Neural cell (in vitro differentiated cells): ENCODE results near the gene CD247. TPM values are rescaled to one million over a fixed set of nuclear protein-coding genes. Genes with fewer than 3 reads are reported as not detected.

Experiments
- H2AFZ ChIP-seq: fragments of 200-600, 300-800 bp; sonication (generic), shearing (Covaris generic); 2 replicates; pipeline ENCODE4 v1.6.0; 2014; ENCODE audit warnings: low read depth, mild to moderate bottlenecking, antibody characterized with exemption, low read length, moderate library complexity
- H3F3A ChIP-seq: fragments of 200-600 bp; shearing (Covaris generic); 2 replicates; pipeline ENCODE4 v1.6.1; 2016; ENCODE audit warnings: mild to moderate bottlenecking, moderate library complexity, mixed read lengths, antibody characterized with exemption, low read length; ENCODE audit not compliant: insufficient read depth, poor library complexity, severe bottlenecking
- H3K27ac ChIP-seq: fragments of 200-600, 300-800 bp; sonication (generic), shearing (Covaris generic); 2 replicates; pipeline ENCODE4 v1.5.1; 2014; ENCODE audit warnings: mild to moderate bottlenecking, low read length, moderate library complexity
- H3K27me3 ChIP-seq: fragments of 300-800, 200-600 bp; sonication (generic), shearing (Covaris generic); 2 replicates; pipeline ENCODE4 v1.6.0; 2014; ENCODE audit warnings: mild to moderate bottlenecking, low read depth, low read length, moderate library complexity; ENCODE audit not compliant: insufficient read depth
- H3K36me3 ChIP-seq: fragments of 300-800, 200-600 bp; sonication (generic), shearing (Covaris generic); 2 replicates; pipeline ENCODE4 v1.5.1; 2014; ENCODE audit warnings: mild to moderate bottlenecking, antibody characterized with exemption, low read length, moderate library complexity; ENCODE audit not compliant: insufficient read depth
- H3K4me2 ChIP-seq: fragments of 300-800, 200-600 bp; sonication (generic), shearing (Covaris generic); 2 replicates; pipeline ENCODE4 v1.6.0; 2014; ENCODE audit warnings: mild to moderate bottlenecking, low read length
- H3K4me3 ChIP-seq: fragments of 300-800, 200-600 bp; sonication (generic), shearing (Covaris generic); 2 replicates; pipeline ENCODE4 v1.5.1; 2014; ENCODE audit warnings: mild to moderate bottlenecking, low read length, moderate library complexity
- H3K79me2 ChIP-seq: fragments of 200-600 bp; shearing (Covaris generic); replicated peaks from 2 replicates; pipeline ENCODE4 v1.6.0; 2014; ENCODE audit warnings: mild to moderate bottlenecking, low read length, moderate library complexity; ENCODE audit not compliant: insufficient read depth
- H3K9ac ChIP-seq: fragments of 300-800, 200-600 bp; sonication (generic), shearing (Covaris generic); 2 replicates; pipeline ENCODE4 v1.6.1; 2016; ENCODE audit warnings: mild to moderate bottlenecking, low read length, mixed read lengths
- H3K9me2 ChIP-seq: fragments of 200-600 bp; shearing (Covaris generic); 2 replicates; pipeline ENCODE4 v1.6.1; 2016; ENCODE audit warnings: mild to moderate bottlenecking, low read length, mixed read lengths; ENCODE audit not compliant: insufficient read depth
- H3K9me3 ChIP-seq: fragments of 200-600, 300-800 bp; sonication (generic), shearing (Covaris generic); 2 replicates; pipeline ENCODE4 v1.6.1; 2016; ENCODE audit warnings: mild to moderate bottlenecking, mixed run types, low read length, moderate library complexity, mixed read lengths
- H4K20me1 ChIP-seq: fragments of 200-600 bp; shearing (Covaris generic); 2 replicates; pipeline ENCODE4 v1.6.1; 2016; ENCODE audit warnings: mild to moderate bottlenecking, mixed run types; ENCODE audit not compliant: insufficient read depth
- EP300 ChIP-seq: fragments of 450-650 bp; conservative IDR thresholded peaks from 2 replicates; pipeline ENCODE4 v1.6.1; 2014; ENCODE audit warnings: antibody characterized with exemption, mild to moderate bottlenecking, moderate library complexity; ENCODE audit not compliant: poor library complexity, severe bottlenecking
- EZH2 ChIP-seq: fragments of 200-600, 300-800 bp; shearing (Covaris generic), sonication (generic); IDR thresholded peaks from 2 replicates; pipeline ENCODE4 v1.6.1; 2014; ENCODE audit warnings: antibody characterized with exemption, low read length, borderline replicate concordance, mild to moderate bottlenecking; ENCODE audit not compliant: insufficient read depth, poor library complexity, severe bottlenecking
- MXI1 ChIP-seq: fragments of 450-650 bp; conservative IDR thresholded peaks from 2 replicates; pipeline ENCODE4 v1.6.1; 2014; ENCODE audit warnings: antibody characterized with exemption, mild to moderate bottlenecking; ENCODE audit not compliant: poor library complexity, severe bottlenecking
- POLR2AphosphoS5 ChIP-seq: IDR thresholded peaks from 2 replicates; pipeline ENCODE4 v1.6.1; 2012
- RAD21 ChIP-seq: fragments of 450-650 bp; conservative IDR thresholded peaks from 2 replicates; pipeline ENCODE4 v1.6.1; 2014; ENCODE audit warnings: antibody characterized with exemption, mild to moderate bottlenecking, moderate library complexity
- SMC3 ChIP-seq: fragments of 450-650 bp; conservative IDR thresholded peaks from 2 replicates; pipeline ENCODE4 v1.6.1; 2014; ENCODE audit warnings: antibody characterized with exemption, mild to moderate bottlenecking, moderate library complexity; ENCODE audit not compliant: poor library complexity
- TAF1 ChIP-seq: IDR thresholded peaks from 2 replicates; pipeline ENCODE4 v1.6.1; 2012; ENCODE audit warnings: low read depth
- polyA plus RNA-seq: library from polyadenylated mRNA; depleted of rRNA; stranded (reverse); fragments of >200 nt; gene quantifications from 2 replicates; pipeline ENCODE4 v1.2.3, GENCODE V29; 2014
- TF ChIP-seq, protein P1 (sequence below): fragments of 450-650 bp; IDR thresholded peaks from 2 replicates; pipeline ENCODE4 v1.5.1; 2014; ENCODE audit warnings: antibody characterized with exemption, mild to moderate bottlenecking, moderate library complexity; ENCODE audit not compliant: poor library complexity, severe bottlenecking

Gene CD247
- polyA plus RNA-seq, 1 donor from 2014 or later, result not detected

DNA sequence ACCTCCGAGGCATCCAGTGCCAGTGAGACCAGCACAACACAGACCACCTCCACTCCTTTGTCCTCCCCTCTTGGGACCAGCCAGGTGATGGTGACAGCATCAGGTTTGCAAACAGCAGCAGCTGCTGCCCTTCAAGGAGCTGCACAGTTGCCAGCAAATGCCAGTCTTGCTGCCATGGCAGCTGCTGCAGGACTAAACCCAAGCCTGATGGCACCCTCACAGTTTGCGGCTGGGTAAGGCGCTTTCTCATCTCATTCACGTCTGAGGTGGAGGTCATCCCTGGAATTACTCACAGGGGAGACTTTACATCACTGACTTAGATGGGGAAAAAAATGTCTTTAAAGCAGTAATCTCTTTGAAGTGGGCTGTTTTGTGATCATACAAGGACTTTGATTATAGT, 106.3 kb downstream of the CD247 start:
- no peak overlapping the region for H3K9ac ChIP-seq
- H3F3A ChIP-seq, result no peaks in the 10 kb centered on the region
- H3K27me3 ChIP-seq, result no peaks in the 10 kb centered on the region
- H3K36me3 ChIP-seq, result peaks cover 12% of the 10 kb centered on the region
- H3K79me2 ChIP-seq, result no peaks in the 10 kb centered on the region
- H3K4me2 ChIP-seq, result no peak overlapping the region
- no peaks in the 10 kb centered on the region for H3K9me3 ChIP-seq
- no peak overlapping the region for H3K27ac ChIP-seq
- no peaks in the 10 kb centered on the region for H4K20me1 ChIP-seq
- no peak overlapping the region for H2AFZ ChIP-seq
- no peak overlapping the region for H3K4me3 ChIP-seq
- no peaks in the 10 kb centered on the region for H3K9me2 ChIP-seq
- TF ChIP-seq, protein P1, sequence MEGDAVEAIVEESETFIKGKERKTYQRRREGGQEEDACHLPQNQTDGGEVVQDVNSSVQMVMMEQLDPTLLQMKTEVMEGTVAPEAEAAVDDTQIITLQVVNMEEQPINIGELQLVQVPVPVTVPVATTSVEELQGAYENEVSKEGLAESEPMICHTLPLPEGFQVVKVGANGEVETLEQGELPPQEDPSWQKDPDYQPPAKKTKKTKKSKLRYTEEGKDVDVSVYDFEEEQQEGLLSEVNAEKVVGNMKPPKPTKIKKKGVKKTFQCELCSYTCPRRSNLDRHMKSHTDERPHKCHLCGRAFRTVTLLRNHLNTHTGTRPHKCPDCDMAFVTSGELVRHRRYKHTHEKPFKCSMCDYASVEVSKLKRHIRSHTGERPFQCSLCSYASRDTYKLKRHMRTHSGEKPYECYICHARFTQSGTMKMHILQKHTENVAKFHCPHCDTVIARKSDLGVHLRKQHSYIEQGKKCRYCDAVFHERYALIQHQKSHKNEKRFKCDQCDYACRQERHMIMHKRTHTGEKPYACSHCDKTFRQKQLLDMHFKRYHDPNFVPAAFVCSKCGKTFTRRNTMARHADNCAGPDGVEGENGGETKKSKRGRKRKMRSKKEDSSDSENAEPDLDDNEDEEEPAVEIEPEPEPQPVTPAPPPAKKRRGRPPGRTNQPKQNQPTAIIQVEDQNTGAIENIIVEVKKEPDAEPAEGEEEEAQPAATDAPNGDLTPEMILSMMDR, result no peak
- no peak for TF ChIP-seq RAD21
- no peak for TF ChIP-seq TAF1
- no peak for TF ChIP-seq EZH2
- no peak for TF ChIP-seq EP300
- no peak for TF ChIP-seq SMC3
- TF ChIP-seq POLR2AphosphoS5, result no peak
- no peak for TF ChIP-seq MXI1

DNA sequence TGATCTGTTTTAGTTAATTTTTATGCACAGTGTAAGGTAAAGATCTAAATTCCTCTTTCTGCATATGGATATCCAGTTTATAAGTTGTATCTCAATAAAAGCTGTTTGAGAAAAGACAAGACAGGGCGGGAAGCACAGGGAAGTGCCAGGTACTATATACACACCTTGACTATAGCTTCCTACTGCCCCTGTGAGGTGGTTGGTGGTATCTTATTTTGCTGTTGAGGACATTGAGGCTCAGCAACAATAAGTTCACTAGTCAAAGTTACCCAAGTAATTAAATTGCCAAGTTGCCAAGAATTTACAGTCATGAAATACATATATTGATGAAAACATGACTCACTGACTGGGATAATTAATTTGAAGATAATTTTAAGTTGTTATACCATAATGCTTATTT, 109.1 kb downstream of the CD247 start:
- H3K4me3 ChIP-seq, result no peak overlapping the region
- H3K27me3 ChIP-seq, result no peaks in the 10 kb centered on the region
- H3K36me3 ChIP-seq, result peaks cover 12% of the 10 kb centered on the region
- H3K9me3 ChIP-seq, result no peaks in the 10 kb centered on the region
- H3K79me2 ChIP-seq, result no peaks in the 10 kb centered on the region
- H3K27ac ChIP-seq, result no peak overlapping the region
- no peaks in the 10 kb centered on the region for H4K20me1 ChIP-seq
- TF ChIP-seq MXI1, result no peak
- TF ChIP-seq EP300, result no peak
- TF ChIP-seq, protein P1, result peak; percentile 22
- H3K9ac ChIP-seq, result no peak overlapping the region
- H3F3A ChIP-seq, result no peaks in the 10 kb centered on the region
- H3K4me2 ChIP-seq, result no peak overlapping the region
- no peaks in the 10 kb centered on the region for H3K9me2 ChIP-seq
- no peak overlapping the region for H2AFZ ChIP-seq

DNA sequence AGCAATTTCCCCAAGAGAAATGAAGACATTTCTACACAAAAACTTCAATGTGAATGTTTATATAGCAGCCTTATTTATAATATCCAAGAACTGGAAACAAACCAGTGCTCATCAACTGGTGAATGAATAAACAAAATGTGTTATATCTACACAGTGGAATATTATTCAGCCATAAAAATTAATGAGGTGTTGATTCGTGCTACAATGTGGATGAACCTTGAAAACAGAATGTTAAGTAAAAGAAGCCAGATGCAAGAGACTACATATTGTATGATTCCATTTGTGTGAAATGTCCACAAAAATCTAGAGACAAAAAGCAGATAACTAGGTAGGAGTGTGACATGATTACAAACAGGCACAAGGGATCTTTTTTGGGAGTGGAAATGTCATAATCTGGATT, 110.0 kb downstream of the CD247 start:
- TF ChIP-seq EZH2 (no peak), TAF1 (no peak), EP300 (no peak), SMC3 (no peak)
- TF ChIP-seq, protein P1, result no peak
- Histone ChIP-seq H3F3A (no peaks in the 10 kb centered on the region), H3K27me3 (no peaks in the 10 kb centered on the region), H3K27ac (no peak overlapping the region), H3K79me2 (no peaks in the 10 kb centered on the region), H3K9ac (no peak overlapping the region), H3K36me3 (peaks cover 12% of the 10 kb centered on the region), H2AFZ (no peak overlapping the region), H4K20me1 (no peaks in the 10 kb centered on the region), H3K4me2 (no peak overlapping the region), H3K4me3 (no peak overlapping the region), H3K9me3 (no peaks in the 10 kb centered on the region), H3K9me2 (no peaks in the 10 kb centered on the region)
